ENCODE measurements around the gene C22orf31. TPM values are rescaled to one million over a fixed set of nuclear protein-coding genes. Genes with fewer than 3 reads are reported as not detected.
A peak's percentile ranks its signal among the peaks of the same experiment; 100 is the strongest.

The C22orf31 gene
- total RNA-seq, 1 experiment from 2014 or later: not detected

DNA sequence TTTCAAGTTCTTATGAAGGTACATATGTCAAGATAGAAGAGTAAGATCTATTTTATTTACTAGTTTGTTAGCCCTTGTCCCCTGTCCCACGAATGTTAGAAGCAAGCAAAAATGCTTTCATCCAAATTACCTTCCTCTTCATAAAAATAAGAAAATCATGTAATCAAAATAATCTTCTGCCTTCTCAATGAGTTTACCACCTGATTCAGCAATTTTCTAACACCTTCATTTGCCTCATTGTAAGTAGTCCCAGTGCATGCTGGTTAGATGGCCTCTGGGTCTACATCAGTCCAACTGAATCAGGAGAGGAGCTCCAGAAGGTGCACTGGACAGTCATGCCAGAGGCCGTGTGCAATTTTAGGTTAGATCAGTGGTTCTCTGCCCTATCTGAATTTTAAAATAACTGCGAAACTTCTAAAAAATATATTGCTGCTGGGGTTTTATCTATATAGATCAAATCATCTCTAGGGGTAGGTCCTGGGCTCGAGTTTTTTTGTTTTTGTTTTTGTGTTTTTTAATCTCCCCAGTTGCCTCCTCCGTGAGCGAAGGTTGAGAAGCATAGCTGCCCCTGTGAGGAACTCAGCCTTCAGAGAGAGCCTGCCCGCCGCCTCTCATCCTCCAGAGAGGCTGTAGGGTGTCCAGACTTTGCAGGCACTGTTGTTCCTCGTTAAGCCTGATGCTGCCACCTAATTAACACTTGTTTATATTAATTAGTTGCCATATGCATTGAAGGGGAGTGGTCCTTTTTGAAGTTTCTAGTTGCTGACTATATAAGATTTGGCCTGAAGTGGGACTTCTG is 32.2 kb downstream of the C22orf31 start:
- peak; percentile 36 for DNase-seq (ENCODE audit: low spot score)

DNA sequence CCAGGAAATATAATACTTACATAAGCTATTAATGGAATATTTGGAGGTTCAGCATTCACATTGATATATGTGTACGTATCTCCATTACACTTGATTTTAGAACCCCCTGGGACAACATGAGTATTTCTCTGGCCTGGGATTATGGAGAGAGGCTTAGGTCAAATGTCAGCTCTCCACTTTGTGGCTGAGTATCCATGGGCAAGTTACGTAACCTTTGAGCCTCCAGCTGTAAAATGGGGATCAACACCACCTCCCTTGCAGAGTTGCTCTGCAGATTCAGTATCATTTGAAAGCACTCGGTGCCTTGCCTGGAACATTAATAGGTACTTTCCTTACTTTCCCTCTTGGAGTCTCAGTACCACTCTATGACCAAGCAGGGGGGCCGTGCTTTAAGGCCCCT is 33.2 kb downstream of the C22orf31 start:
- no peak for DNase-seq (ENCODE audit: low spot score)

DNA sequence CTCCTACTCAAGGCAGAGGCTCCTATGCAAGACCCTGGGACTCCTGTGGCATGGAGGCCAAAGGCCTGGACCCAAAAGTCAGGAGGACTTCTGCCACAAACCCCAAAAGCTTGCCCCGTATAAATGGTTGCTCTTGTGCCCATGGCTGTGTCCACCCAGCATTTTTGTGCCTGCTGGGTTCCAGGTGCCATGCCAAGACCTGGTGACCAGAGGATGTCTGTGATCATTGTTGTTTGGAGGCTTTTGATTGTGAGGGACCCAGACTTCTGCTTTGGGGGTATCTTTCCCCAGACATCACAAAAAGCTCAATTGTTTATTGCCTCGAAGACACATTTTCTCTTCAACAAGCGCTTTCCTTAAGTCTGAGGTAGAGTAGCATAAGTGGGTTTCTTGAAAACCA is 35.1 kb downstream of the C22orf31 start:
- DNase-seq (ENCODE audit: low spot score): no peak

DNA sequence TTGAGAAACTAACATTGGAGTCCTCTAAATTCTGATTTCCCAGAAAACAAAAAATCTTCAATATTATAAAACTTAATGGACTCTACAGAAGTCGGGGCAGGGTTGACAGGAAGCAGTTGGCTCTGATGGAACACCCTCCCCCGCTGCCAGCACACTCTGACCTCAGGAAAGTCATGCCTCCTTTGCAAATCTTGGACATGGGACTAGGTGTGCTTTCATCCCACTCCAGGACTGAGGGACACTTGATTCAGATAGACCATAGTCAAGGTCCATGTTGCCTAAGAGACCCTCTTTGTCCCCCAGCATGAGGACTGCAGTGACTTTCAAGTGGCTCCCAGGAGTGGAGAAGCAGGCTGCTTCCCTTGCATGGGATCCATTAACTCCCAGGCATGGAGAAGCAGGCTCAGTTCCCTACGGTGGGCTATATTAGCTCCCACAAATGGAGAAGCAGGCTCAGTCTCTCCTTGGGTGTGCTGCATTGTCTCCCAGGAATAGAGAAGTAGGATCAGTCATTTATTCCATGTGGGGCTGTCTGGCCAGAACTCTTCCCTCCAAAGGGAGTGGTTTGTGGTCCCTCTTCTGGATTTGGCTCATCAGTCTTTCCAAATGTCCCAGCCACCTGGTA is 38.3 kb downstream of the C22orf31 start:
- DNase-seq (ENCODE audit: low spot score): no peak

DNA sequence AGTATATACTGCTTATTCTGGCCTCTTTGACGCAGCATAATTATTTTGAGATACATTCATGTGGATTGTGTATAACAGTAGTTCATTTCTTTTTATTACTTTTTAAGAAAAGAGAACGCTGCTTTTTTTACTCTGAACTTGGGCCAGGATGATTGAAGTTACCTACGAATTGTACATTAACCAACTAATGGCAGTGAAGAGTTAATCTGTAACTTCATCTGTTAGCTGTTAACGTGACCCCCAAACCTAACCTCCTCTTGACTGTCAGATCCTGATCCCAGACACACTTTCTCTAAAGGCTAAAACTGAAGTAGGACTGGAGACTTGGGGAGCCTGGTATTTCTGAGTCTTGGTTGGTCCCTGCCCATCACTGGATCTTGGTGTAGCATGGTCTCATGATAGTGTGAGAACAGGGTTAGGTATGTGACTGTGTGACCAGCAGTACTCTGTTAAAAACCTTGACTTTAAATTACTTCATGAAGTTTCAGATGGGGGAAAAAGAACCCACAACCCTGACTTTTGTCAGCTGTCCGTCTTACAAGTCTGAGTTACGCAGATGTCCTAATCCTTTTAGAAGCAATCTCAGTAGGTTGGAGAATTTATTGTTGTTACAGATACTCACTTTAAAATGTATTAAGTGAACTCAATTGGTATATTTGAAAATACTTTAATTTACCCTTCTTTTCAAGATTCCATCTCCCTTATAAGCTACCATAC is 39.4 kb downstream of the C22orf31 start:
- DNase-seq (ENCODE audit: low spot score): peak; percentile 78

DNA sequence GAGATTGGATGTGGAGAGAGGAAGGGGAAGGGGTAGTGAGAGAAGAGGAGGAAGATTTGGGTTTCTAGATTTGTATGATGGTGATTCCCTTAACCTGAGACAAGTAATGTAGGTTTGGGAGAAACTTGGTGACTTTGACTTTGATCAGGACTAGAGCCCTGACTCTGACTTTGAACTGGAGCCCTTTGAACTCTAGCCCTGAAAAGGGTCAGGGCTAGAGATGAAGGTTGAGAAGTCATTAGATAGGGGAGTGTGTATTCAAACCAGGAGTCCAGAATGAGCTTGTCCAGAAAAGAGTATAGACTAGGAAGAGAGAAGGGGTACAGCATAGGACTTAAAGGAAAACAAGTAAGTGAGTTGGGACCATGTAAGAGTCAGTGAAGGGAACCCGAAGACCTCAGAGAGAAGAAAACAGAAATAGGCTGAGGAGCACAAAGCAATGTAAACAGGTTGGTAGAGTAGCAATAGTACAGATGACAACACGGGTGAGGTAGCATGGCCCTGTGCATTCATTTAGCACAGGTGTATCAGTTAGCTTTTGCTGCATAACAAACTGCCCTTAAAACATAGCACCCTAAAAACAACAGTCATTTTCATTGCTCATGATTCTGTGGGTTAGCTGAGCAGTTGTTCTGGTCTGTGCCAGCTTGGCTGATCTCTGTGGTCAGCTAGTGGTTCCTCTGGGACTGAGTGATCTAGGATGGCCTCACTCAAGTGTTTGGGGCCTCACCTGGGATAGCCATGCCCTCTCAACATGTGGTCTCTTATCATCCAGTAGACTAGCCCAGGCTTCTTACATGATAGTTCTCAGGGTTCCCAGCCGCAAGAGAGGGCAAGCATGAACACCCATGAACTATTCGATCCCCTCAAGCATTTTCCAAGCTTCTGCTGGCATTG is 43.1 kb downstream of the C22orf31 start:
- no peak for DNase-seq (ENCODE audit: low spot score)

DNA sequence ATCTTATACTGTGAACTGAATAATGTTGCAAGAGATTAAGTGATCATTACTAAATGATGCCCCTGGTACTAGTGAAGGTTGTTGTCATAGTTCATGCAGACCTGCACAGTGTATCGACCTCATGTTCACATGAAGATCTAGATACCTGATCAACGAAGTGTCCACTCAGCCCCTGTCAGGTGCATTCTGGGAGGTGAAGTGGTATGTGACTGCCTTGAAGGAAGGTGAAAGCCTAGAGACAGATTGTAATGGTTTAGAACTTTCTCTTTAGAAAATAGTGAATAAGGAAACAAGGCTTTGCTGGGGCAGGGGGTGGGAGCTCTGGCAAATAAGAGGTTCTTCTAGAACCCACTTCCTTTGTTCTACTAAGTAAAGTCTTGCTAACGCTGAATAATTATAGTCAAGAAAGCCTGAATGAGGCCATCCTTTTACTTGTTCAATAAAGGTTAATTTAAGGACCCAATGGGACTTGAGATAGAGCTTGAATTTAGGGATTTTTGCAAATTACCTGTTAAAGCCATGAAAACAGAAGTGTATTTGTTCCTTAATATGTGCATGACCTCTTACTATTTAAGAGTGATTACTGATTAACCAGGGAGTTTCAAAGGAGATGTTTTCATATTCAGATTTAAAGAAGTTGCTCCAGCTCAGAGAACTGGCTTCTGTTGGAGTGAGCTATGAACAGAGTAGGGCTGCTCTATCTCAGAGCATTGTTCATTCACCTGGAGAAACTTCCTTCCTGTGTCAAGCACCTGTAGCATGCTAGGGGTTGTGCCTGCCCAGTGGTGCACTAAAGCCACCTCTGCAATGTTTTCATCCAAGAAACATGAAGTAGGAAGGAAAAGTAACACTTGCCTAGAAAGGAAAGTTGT is 45.3 kb downstream of the C22orf31 start:
- DNase-seq (ENCODE audit: low spot score): peak; percentile 67

DNA sequence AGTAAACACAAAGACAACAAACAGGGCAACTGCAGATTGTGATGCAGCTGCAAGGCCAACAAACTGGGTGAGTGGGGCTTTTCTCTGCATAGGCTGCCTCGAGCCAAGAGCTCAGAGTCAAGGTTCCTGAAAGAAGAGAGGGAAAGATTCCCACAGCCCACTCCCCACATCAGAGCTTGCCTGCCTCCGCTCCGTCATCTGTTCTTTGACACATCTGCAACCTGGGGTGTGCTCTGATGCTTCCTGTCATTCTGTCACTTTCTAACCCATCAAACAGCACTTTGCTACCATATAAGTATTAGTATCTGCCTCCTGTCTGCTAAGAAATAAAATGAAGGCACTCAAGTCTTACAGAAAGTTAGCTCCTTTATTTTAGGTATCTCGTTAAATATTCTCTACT is 46.9 kb downstream of the C22orf31 start:
- DNase-seq (ENCODE audit: low spot score): no peak

DNA sequence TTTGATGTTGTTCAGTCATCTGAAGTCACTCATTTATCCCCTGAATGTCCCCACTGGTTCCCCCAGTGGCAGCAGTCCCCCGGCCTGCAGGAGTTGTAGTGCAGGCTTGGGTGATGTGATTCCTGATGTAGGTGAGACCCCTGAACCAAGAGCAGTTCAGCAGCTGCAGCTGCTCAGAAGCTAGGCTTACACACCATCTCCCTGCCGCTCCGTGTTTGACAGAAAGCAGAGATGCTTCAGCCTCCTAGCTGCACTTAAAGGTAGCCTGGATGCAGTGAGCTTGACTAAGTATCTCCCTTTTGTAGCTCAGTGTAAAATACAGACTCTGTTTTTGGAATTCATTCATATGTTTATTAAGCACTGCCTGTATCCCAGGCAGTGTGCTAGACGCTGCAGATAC is 47.3 kb downstream of the C22orf31 start:
- no peak for DNase-seq (ENCODE audit: low spot score)

DNA sequence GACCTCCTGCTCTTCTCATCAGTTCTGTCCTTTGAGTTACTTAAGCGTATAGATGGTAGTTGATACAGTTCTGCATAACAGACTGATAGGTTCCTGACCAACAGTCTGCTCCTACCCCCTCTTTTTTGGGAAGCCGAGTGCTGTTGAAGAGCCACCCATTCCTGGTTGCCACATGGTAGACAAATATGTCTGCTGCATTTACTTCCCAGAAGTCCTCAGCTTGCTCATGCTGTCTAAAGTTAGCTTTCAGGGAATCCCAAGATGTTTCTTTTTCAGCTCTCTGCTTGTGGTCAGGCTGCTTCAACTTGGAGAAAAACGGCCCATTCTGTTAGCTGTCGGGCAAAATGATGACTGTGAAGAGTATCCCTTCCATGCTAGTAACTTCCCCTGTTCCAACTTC is 48.7 kb downstream of the C22orf31 start:
- DNase-seq (ENCODE audit: low spot score): no peak

DNA sequence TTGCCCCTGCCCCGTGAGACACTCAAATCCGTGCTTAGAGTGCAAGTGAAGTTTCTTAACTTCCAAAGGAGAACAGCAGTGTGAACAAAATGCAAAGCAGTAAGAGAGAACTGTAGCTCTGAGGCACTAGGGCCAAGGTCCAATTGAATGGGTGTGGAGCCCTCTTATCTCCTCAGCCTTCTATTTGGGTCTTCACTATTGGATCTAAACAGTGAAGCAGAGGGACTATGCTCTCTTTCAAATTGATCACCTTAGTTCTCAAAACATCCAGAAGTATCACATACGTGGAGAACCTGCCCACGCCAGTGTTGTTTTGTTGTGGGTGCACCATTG is 49.6 kb downstream of the C22orf31 start:
- no peak for DNase-seq (ENCODE audit: low spot score)

DNA sequence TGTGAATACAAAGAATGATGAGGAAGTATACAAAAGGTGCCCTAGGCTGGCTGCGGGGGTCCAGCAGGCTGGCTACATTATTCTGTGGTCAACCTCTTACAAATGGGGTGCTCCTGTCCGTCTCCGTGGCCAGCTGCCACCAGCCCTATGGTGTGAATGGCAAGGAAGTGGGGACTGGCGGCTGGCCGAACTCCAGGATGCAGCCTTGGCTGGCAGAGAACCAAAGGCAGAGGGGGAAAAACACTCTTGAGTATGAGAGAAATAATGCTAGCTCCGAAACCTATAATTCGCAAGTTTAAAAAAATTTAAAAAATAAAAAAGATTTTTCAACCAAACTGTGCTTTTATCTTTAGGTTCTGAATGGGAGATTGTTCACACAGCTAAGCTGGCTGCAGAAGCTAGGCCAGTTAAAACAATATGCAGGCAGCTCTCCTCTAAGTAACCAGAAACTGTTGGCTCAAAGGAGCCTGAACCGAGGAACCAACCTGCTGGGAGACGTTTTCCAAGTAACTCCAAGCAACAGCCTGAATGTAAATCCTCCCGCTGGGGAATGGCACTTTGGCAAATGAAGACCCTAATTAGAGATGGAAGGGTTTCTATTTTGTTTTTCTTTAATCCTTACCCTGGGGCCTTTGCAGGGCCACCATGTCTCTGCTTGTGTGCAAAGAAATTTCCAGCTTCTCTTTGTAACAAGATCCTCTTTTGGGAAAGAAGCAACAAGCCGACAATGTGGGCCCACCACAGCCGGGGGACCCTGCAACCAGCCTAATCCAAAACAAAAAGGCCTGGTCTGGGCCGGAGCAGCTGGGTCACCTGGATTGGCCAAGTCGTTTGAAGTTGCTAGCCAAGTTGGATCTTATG is 50.2 kb downstream of the C22orf31 start:
- no peak for DNase-seq (ENCODE audit: low spot score)

DNA sequence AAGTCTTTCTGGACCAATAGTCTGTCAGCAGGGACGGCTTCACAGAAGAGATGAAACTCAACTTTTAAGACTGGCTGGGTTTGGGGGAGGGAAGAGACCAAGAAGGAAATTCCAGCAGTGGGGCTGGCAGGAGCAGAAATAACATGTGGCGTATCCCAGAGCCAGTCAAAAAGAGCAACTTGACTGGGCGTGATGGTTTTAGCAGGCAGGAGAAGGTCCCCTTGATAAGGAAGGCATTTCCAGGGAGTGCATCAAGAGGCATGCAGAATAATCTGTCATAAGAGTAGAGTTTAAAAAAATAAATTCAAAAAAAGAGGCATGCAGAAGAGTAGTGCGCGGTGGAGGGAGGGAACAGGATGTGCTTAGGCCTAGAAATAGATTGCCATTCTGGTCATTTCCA is 52.5 kb downstream of the C22orf31 start:
- DNase-seq (ENCODE audit: low spot score): no peak

Other genes starting within 250 kb of the C22orf31 start
- 70.2 and 81.8 TPM in 2 replicates for gene ZNRF3, start 178.3 kb downstream of the C22orf31 start, total RNA-seq (2014; rRNA removed; shearing (Covaris generic))
- gene KREMEN1, start 11.2 kb upstream of the C22orf31 start, total RNA-seq (2014; rRNA removed; shearing (Covaris generic)): 4.6 and 6.8 TPM in 2 replicates
- gene EMID1, start 144.1 kb upstream of the C22orf31 start, total RNA-seq (2014; rRNA removed; shearing (Covaris generic)): 1.5 TPM in 1 of 2 replicates, not detected in the other
- gene RHBDD3, start 206.2 kb upstream of the C22orf31 start, total RNA-seq (2014; rRNA removed; shearing (Covaris generic)): 60.8 and 72.4 TPM in 2 replicates
- 372 TPM in 2 replicates for gene EWSR1, start 206.4 kb upstream of the C22orf31 start, total RNA-seq (2014; rRNA removed; shearing (Covaris generic))
- gene GAS2L1, start 244.8 kb upstream of the C22orf31 start, total RNA-seq (2014; rRNA removed; shearing (Covaris generic)): 23.7 and 25.2 TPM in 2 replicates

Measured in HT-29 (cell line).